GM12878 (cell line): ENCODE data around the gene AGBL3.

Experiments
- BACH1 ChIP-seq: fragments of 450-650 bp; IDR thresholded peaks from 2 replicates; pipeline ENCODE4 v1.6.1; 2017; ENCODE audit warnings: mild to moderate bottlenecking, borderline replicate concordance
- BHLHE40 ChIP-seq, 2 experiments: fragments of 450-650 bp in 1 of 2; IDR thresholded peaks; 2 replicates each; pipeline ENCODE4 v1.6.1; 2011 to 2017; ENCODE audit warnings: low read depth in 2 of 2, borderline replicate concordance in 1 of 2, improper control_type of control experiment in 1 of 2, low read length in 1 of 2, mild to moderate bottlenecking in 1 of 2
- CHD1 ChIP-seq: IDR thresholded peaks from 2 replicates; pipeline ENCODE4 v1.6.1; 2012; ENCODE audit warnings: low read depth, low read length, improper control_type of control experiment
- EZH2 ChIP-seq: IDR thresholded peaks from 2 replicates; pipeline ENCODE4 v1.6.1; 2012; ENCODE audit warnings: low read depth, mild to moderate bottlenecking, control low read depth, inconsistent platforms, low read length, borderline replicate concordance; ENCODE audit not compliant: control insufficient read depth
- FOXK2 ChIP-seq: fragments of 450-650 bp; IDR thresholded peaks from 2 replicates; pipeline ENCODE4 v1.6.1; 2017; ENCODE audit warnings: mild to moderate bottlenecking, moderate library complexity
- LARP7 ChIP-seq: fragments of 450-650 bp; IDR thresholded peaks from 2 replicates; pipeline ENCODE4 v1.6.1; 2017; ENCODE audit warnings: mild to moderate bottlenecking
- MYC ChIP-seq: IDR thresholded peaks from 2 replicates; pipeline ENCODE4 v1.6.1; 2011; ENCODE audit warnings: mild to moderate bottlenecking, low read length, moderate library complexity, inconsistent platforms; ENCODE audit not compliant: insufficient read depth, insufficient replicate concordance, insufficient read length, severe bottlenecking
- POLR2A ChIP-seq: IDR thresholded peaks from 2 replicates; pipeline ENCODE4 v1.6.1; 2011; ENCODE audit warnings: low read depth, mild to moderate bottlenecking, low read length
- POLR2AphosphoS5 ChIP-seq: IDR thresholded peaks from 2 replicates; pipeline ENCODE4 v1.6.1; 2011; ENCODE audit warnings: mild to moderate bottlenecking, low read length, inconsistent platforms
- SIN3A ChIP-seq: IDR thresholded peaks from 2 replicates; pipeline ENCODE4 v1.6.1; 2012; ENCODE audit warnings: low read depth, low read length, improper control_type of control experiment
- SMC3 ChIP-seq: IDR thresholded peaks from 2 replicates; pipeline ENCODE4 v1.6.1; 2011; ENCODE audit warnings: low read length, improper control_type of control experiment, borderline replicate concordance
- SUZ12 ChIP-seq: fragments of 200-600 bp; sonication (generic); IDR thresholded peaks from one replicate; pipeline ENCODE4 v1.6.1; 2018; ENCODE audit warnings: antibody characterized with exemption, mild to moderate bottlenecking; ENCODE audit not compliant: unreplicated experiment
- ZNF207 ChIP-seq: fragments of 450-650 bp; IDR thresholded peaks from 2 replicates; pipeline ENCODE4 v1.6.1; 2014; ENCODE audit warnings: antibody characterized with exemption, mild to moderate bottlenecking, borderline replicate concordance
- TF ChIP-seq, protein P1 (sequence below), 3 experiments: IDR thresholded peaks in 2 of 3; conservative IDR thresholded peaks in 1 of 3; 2 replicates each; pipeline ENCODE4 v1.5.1; 2011; ENCODE audit warnings: low read depth in 3 of 3, low read length in 3 of 3, mild to moderate bottlenecking in 3 of 3, control low read depth in 2 of 3, moderate library complexity in 2 of 3, inconsistent platforms in 1 of 3, mixed read lengths in 1 of 3; ENCODE audit not compliant: control insufficient read depth in 2 of 3, insufficient read depth in 1 of 3; ENCODE audit errors: extremely low read depth in 1 of 3

DNA sequence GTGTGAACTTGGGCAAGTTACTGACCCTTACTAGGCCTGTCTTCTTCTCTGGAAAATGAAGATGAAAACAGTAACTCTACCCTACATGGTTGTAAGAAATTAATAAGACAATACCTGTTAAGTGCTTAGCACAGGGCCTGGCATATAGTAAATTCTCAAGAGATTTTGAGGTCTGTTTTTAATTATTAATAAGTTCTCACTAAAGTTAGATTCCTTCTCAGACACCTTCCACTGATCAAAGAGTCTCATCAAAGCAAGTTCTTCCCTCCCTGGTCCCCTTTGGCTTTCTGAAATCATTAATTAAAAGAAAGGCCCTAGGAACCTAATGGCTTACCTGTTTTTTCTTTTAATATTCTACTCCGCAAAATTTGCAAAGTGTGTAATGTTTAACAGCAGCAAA, 166.1 kb downstream of the AGBL3 start:
- TF ChIP-seq SUZ12, result no peak
- no peak for TF ChIP-seq BHLHE40 (IDR thresholded peaks at IDR 0.05; ENCODE audit: borderline replicate concordance in 1 of 2, low read depth in 2 of 2, low read length in 1 of 2)
- no peak for TF ChIP-seq EZH2
- no peak for TF ChIP-seq MYC
- TF ChIP-seq ZNF207, result no peak
- TF ChIP-seq, protein P1, sequence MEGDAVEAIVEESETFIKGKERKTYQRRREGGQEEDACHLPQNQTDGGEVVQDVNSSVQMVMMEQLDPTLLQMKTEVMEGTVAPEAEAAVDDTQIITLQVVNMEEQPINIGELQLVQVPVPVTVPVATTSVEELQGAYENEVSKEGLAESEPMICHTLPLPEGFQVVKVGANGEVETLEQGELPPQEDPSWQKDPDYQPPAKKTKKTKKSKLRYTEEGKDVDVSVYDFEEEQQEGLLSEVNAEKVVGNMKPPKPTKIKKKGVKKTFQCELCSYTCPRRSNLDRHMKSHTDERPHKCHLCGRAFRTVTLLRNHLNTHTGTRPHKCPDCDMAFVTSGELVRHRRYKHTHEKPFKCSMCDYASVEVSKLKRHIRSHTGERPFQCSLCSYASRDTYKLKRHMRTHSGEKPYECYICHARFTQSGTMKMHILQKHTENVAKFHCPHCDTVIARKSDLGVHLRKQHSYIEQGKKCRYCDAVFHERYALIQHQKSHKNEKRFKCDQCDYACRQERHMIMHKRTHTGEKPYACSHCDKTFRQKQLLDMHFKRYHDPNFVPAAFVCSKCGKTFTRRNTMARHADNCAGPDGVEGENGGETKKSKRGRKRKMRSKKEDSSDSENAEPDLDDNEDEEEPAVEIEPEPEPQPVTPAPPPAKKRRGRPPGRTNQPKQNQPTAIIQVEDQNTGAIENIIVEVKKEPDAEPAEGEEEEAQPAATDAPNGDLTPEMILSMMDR (IDR thresholded peaks at IDR 0.05 in 2 of 3, conservative IDR thresholded peaks at IDR 0.05 in 1 of 3; ENCODE audit: control insufficient read depth in 2 of 3, extremely low read depth in 1 of 3, insufficient read depth in 1 of 3, low read depth in 3 of 3, low read length in 3 of 3), result no peak
- no peak for TF ChIP-seq POLR2A
- no peak for TF ChIP-seq CHD1
- TF ChIP-seq SIN3A, result no peak
- no peak for TF ChIP-seq FOXK2
- no peak for TF ChIP-seq BACH1
- TF ChIP-seq SMC3, result no peak
- no peak for TF ChIP-seq LARP7
- no peak for TF ChIP-seq POLR2AphosphoS5
